RKO (cell line): ENCODE data around the gene RABL2A.
"Not testable (repeated sequence)": the region's sequence is repeated elsewhere in the genome, so short reads cannot be mapped to it uniquely, and the experiment has no call there.

Source experiments
- DNase-seq: peaks from one replicate; pipeline ENCODE4 v3.0.0-alpha.2; 2016; ENCODE audit warnings: low spot score

Gene RABL2A

GRCh38 chr2:113685471-113685870, 58.4 kb downstream of the RABL2A start:
- peak; percentile 12 for DNase-seq

GRCh38 chr2:113686537-113686936, 59.5 kb downstream of the RABL2A start:
- DNase-seq, result peak; percentile 30

- not testable (repeated sequence) for DNase-seq
Observed at GRCh38 chr2:113690871-113691270, 63.8 kb downstream of the RABL2A start.
